Amygdala (tissue), 56 donors: ENCODE results near the gene CLCNKA.
"Not testable (repeated sequence)": the region's sequence is repeated elsewhere in the genome, so short reads cannot be mapped to it uniquely, and the experiment has no call there.

Experiments
- DNase-seq, 56 donors: peaks; one replicate each; lab custom pipeline; 2025; lab: John Stamatoyannopoulos, UW

The CLCNKA gene

GRCh38 chr1:16033103-16033632, 11.3 kb downstream of the CLCNKA start:
- not testable (repeated sequence) for DNase-seq

DNA sequence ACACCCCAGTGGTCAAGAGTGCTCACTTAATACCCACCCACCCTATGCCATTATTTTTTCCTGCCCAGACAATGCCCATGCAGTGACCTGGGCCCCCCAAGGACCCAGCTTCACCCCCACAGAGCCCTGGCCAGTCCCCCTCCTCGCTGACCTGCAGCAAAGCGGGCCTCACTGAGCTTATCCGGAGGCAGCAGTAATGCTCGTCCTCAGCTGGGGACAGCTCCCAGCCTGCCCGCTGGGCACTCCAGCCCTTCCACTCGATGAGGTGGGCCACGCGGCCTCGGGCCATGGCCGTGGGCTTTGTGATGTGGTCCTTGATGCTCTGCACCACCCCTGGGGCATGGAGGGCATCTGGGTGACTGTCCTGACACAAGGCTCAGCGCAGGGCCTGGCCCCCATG, 14.6 kb downstream of the CLCNKA start:
- not testable (repeated sequence) for DNase-seq

DNA sequence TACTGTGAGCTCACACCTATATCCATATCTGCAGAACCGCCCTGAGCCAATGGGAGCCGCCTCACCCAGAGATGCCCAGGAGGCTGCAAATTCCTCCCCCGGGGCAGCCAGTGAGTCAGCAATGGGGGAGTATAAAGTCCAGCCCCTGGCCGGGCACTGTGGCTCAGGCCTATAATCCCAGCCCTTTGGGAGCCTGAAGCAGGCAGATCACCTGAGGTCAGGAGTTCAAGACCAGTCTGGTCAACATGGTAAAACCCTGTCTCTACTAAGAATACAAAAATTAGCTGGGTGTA, 16.7 kb downstream of the CLCNKA start:
- DNase-seq = no peak

GRCh38 chr1:16039871-16040270, 18.0 kb downstream of the CLCNKA start:
- not testable (repeated sequence) for DNase-seq

- no peak for DNase-seq
Measured at GRCh38 chr1:16041200-16041599, 19.4 kb downstream of the CLCNKA start.

- no peak for DNase-seq
Measured at GRCh38 chr1:16042096-16042495, 20.3 kb downstream of the CLCNKA start.

GRCh38 chr1:16042654-16043053, 20.8 kb downstream of the CLCNKA start:
- DNase-seq = not testable (repeated sequence)

DNA sequence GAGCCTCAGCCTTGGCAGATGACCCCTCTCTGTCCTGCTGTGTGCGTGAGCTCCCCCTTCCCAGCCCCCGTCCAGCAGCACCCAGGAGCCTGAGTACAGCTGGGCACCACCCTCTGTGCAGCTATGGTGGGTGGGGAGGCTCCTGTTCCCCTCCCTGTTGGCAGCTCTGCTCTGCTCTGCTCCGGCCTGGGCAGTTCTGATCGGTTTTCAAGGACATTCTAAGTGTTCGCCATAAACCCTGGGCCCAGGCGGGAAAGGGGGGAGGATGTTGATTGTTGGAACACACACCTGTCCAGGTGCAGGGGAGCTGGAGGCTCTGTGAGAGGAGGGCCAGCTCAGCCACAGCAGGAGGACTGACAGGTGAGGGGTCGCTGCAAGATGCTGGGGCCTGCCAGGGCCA, 21.7 kb downstream of the CLCNKA start, which contains the start of gene CLCNKB:
Gene CLCNKB, plus strand, starts transcription at position 262 of the 400 bp plus-strand sequence. CDS start 711 bp downstream, outside the sequence.
- no peak for DNase-seq

GRCh38 chr1:16043950-16044349, 22.1 kb downstream of the CLCNKA start:
- DNase-seq = no peak

GRCh38 chr1:16046842-16047241, 25.0 kb downstream of the CLCNKA start:
- DNase-seq = no peak

- no peak for DNase-seq
Measured at GRCh38 chr1:16047791-16048475, 26.1 kb downstream of the CLCNKA start.

DNA sequence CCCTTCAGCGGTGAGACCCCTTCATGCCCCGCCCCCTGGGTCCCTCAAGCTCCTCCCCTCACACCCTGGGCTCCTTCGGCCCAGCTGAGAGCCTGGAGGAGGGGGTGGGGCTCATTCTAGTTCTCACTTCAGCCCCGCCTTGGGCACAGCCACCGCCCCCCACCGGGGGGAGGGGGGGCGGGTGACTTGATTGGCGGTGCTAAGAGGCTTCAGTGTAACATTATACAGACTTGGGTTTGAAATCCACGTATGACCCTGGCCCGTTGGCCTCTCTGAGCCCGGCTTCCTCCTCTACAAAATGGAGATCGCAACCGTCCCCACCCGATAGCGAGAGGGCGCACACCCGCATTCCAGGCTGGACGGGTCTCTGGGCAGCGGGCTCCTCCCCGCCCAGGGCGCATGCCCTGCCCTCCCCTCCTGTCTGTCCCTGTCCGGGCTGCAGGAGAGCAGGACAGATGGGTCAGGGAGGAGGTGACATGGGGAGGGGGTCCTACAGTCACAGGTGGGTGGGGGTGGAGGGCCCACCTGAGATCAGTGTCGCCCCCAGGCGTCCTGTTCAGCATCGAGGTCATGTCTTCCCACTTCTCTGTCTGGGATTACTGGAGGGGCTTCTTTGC, 26.8 kb downstream of the CLCNKA start:
- peak in 5 of 56 donors; percentile 5 to 58 (median 18) for DNase-seq

GRCh38 chr1:16050328-16050727, 28.5 kb downstream of the CLCNKA start:
- no peak for DNase-seq

DNA sequence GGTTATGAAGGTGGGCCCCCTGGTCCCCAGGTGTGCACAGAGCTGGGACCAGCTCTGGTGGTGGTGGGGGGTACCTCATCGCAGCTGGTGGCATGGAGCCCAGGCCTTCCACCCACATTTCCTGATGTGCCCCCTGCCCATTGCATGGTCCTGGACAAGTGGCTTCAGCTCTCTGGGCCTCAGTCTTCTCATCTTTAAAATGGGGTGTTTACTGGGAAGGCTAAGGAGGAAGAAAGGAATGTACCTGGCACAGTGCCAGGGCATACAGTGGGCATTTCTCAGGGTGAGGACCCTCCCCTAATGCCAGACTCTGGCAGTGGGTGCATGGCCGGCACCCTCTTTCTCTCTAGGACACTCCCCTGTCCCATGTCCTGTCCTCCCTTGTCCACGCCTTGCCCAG, 29.2 kb downstream of the CLCNKA start:
- peak in 1 of 56 donors; percentile 17 for DNase-seq

GRCh38 chr1:16051949-16052348, 30.1 kb downstream of the CLCNKA start:
- DNase-seq = not testable (repeated sequence)

DNA sequence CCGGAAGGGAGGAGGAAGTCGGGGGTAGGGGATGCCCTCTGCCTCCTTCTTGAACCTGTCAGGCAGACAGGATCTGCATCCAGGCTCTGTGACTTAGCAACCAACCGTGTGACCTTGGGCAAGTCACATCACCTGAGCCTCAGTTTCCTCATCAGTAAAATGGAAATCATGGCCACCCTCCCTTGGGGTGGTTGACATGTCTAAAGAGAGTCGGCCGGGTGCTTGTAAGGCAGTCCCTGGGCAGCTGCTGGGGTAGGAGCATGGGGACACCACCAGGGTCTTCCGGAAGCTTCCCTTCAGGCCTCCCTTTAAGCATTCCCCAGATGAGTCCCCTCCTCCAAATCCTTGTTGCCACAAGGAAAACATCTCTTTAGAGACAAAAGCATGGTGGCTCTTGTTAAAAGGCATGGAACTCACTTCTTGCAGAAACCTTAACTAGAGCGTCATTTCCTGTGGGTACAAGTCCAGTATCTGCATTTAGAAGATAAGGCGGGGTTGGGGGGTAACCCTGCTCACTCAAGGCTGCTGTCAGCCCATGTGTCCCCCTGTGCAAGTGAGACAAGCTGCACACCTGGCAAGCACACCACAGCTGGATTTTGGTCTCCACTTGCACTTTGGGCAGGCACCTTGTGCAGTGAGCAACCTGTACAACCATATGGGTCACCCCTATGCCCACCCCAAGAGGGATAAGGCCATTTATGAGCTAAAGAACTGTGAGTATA, 32.1 kb downstream of the CLCNKA start:
- DNase-seq = no peak

DNA sequence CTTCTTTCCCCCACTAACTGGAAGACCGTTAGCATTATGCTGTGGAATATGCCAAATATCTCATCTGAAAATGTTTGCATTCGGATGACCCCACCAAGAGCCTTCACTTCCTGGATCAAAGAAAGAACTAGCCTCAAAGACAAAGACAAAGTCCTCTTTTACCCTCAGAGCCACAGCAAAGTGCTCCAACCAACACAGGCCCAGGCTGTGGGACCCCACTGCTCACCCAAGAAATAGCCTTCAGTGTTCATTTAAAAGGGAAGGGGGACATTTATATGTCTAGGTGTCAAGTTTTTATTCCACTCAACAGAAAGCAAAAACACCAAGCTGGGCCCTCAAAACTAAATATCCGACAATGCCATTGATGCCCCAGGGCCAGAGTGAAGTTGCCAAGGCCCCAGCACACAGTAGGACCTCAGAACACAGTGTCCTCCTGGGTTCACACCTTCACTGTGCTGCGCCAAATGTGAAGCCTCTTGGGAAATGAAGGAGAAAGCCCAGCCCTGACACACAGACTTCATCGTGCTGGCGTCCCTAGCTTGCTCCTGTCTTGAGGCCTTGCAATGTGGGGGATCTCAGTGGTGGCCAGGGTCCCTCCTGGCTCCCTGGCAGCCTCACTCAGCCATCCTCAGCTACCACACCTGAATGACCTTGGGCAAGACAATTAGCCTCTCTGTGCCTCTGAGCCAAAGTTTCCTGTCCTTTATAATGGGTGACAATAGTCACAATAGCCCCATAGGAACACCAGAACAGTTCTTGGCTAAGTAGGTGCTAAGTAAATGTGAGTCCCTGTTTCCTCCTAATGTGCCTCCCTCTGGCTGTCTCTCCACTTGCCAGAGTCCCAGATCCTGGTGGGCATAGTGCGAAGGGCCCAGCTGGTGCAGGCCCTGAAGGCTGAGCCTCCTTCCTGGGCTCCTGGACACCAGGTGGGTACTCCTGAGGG, 33.0 kb downstream of the CLCNKA start:
- DNase-seq = no peak

GRCh38 chr1:16055613-16056520, 34.0 kb downstream of the CLCNKA start:
- peak in 44 of 56 donors; percentile 12 to 82 (median 48) for DNase-seq

DNA sequence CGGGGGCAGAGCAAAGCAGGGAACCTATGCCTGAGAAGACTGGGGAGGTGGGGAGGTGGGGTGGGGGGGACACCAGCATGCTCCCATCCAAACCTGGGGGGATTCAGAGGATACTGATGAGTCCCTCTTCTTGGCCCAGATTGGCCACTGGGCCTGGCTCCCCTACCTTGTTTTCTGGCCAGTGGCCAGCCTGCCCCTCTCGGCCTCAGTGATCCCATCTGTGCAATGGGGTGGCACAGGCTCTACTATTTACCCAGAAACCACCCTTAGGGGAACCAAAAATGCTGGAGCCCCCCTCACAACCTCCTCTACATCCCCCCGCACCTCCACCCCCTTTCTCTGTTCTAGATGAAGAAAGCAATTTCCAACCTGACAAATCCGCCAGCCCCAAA, 34.7 kb downstream of the CLCNKA start:
- not testable (repeated sequence) for DNase-seq
